Activated naive CD4-positive, alpha-beta T cell treated with anti-CD3 and anti-CD28 coated beads, Interleukin-2, amount 10 ng/mL, durations not matched to agents 7 days and 5 days (primary cell): Measurements from ENCODE around the gene NUP85.
"Not testable (repeated sequence)": the region's sequence is repeated elsewhere in the genome, so short reads cannot be mapped to it uniquely, and the experiment has no call there.

ENCODE experiments used
- CTCF ChIA-PET: fragments of 350-600 bp; sonication (Branson Sonifier 250); formaldehyde crosslinking; loops from one replicate; lab custom pipeline; 2021; ENCODE audit warnings: antibody characterized with exemption; lab: Charles Lee
- DNase-seq: peaks from one replicate; pipeline ENCODE4 v3.0.0-alpha.2; 2020
- H3K27ac Mint-ChIP-seq: one replicate; pipeline ENCODE4 v1.8.0; 2021; ENCODE audit warnings: mild to moderate bottlenecking, moderate library complexity, mixed read lengths
- H3K27me3 Mint-ChIP-seq: one replicate; pipeline ENCODE4 v1.8.0; 2021; ENCODE audit warnings: mild to moderate bottlenecking, mixed read lengths
- H3K36me3 Mint-ChIP-seq: one replicate; pipeline ENCODE4 v1.8.0; 2021; ENCODE audit warnings: mixed read lengths
- H3K4me1 Mint-ChIP-seq: one replicate; pipeline ENCODE4 v1.8.0; 2021; ENCODE audit warnings: mixed read lengths
- H3K4me3 Mint-ChIP-seq: one replicate; pipeline ENCODE4 v1.8.0; 2021; ENCODE audit warnings: mild to moderate bottlenecking, moderate library complexity, mixed read lengths
- H3K9me3 Mint-ChIP-seq: one replicate; pipeline ENCODE4 v1.8.0; 2021; ENCODE audit warnings: mixed read lengths

The NUP85 gene

DNA sequence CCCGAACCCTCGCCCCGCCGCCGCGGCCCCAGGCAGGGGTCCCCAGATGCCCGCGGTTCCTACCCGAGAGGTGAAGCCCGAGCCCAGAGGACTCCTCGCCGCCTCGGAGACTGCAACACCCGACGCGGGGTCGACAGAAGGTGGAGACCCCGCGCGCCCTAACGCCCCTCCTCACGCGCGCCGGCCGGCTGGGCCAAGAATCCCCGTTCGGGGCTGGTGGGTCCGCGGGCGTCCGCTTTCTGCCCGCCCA lies 23.2 kb upstream of the NUP85 start:
- peaks cover 34% of the 10 kb centered on the region for H3K36me3 Mint-ChIP-seq
- CTCF ChIA-PET = no interaction called here
- H3K9me3 Mint-ChIP-seq = no peaks in the 10 kb centered on the region
- DNase-seq = no peak
- peaks cover 44% of the 10 kb centered on the region for H3K4me1 Mint-ChIP-seq
- peak overlapping the region; percentile 94 for H3K4me3 Mint-ChIP-seq
- no peaks in the 10 kb centered on the region for H3K27me3 Mint-ChIP-seq
- H3K27ac Mint-ChIP-seq = peak overlapping the region; percentile 100

DNA sequence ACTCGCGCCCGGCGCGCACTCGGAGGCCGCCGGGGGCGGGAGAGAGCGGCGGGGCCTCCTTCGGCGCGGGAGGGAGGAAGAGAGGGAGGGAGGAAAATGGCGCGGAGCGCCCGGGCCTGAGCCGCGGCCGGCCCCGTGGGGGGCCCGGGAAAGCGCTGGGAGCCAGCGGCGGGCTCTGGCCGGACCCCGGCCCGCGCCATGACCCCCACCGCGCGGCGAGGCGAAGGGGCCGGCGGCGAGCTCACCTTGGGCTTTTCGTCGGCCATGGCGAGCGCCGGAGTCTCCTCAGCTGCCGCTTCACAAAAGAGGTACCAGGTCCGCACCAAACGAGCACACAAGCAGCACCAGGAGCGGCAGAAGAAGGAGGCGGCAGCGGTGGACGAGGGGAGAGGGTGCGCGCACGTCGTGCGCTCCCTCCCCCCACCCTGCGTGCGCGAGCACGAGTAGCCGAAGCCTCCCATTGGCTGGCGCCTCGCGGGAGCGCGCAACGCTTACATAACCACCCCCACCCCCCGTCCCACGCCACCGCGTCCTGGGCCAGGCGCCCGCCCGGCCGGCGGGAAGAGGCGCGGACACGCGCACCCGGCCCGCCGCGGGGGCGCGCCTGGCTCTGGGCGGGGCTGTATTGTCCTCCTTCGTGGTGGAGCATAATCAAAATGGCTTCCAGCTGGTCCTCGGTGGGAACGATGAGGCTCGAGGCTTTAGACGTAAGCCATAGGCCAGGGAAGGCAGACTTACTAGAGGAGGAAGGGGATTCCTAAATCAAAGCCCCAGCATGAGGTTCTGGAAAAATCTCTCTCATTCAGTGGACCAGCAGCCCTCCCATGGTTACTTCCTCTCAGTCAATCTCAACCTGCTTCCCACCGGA lies 22.7 kb upstream of the NUP85 start, which contains the start of gene SUMO2:
SUMO2 (minus strand) TSS at position 391 of the 868 bp plus-strand sequence; CDS start at position 266, 125 bp downstream.
- Mint-ChIP-seq H3K27ac (peak within 1 kb of the TSS; percentile 100), H3K36me3 (peaks cover 34% of the 10 kb centered on the region), H3K4me3 (peak within 1 kb of the TSS; percentile 94), H3K27me3 (no peaks in the 10 kb centered on the region), H3K9me3 (no peaks in the 10 kb centered on the region), H3K4me1 (peaks cover 44% of the 10 kb centered on the region)
- peak; percentile 95 for DNase-seq
- CTCF ChIA-PET = interaction anchor here (1.0 to 2.5 kb wide), 4 partner anchors 11 to 69 kb away, joined by 3 to 16 read pairs (median 5); partner anchors contain the start of gene JPT1

DNA sequence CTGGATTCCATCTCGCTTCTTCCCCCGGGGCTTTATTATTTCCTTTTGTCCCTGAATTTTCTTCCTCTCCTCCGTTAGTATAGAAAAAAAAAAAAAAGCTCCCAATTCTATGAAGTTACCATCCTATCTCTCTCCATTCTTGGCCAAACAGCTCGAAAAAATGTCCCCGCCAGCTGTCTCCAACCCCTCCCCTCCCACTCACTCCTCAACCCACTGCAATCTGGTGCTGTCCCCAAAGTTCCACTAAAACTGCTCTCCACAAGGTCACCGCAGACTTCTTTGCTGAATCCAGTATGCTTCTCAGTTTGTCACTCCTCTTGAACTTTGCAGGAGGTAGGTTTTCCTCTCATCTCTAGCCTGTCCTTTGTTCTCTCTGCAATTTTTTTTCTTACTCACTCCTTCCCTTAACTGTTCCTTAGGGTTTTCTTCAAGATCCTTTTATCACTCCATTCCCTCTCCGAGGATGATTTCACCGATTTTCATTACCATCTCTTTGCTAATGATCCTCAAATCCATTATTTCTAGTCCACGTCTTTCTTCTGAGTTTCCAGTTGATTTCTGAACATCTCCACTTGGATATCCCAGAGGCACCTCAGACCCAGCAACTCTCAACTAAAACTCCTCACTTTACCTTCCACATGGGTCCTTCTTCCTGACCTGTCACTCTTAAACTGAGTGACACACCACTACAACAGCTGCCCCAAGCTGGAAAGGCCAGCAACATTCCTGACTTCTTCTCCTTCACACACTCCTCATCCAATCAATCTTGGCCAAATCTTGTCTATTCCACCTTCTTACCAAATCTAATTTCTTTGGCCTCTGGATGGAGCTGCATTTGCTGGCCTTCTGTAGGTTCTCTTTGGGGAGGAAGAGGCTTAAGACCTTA lies 21.2 kb upstream of the NUP85 start:
- Mint-ChIP-seq H3K36me3 (peaks cover 25% of the 10 kb centered on the region), H3K4me1 (peaks cover 41% of the 10 kb centered on the region), H3K9me3 (no peaks in the 10 kb centered on the region), H3K27ac (peak overlapping the region; percentile 100), H3K27me3 (no peaks in the 10 kb centered on the region), H3K4me3 (peak overlapping the region; percentile 94)
- CTCF ChIA-PET = interaction anchor here (0.9 to 2.5 kb wide), 5 partner anchors 12 to 110 kb away, joined by 3 to 16 read pairs (median 4); partner anchors contain the start of gene JPT1
- no peak for DNase-seq

DNA sequence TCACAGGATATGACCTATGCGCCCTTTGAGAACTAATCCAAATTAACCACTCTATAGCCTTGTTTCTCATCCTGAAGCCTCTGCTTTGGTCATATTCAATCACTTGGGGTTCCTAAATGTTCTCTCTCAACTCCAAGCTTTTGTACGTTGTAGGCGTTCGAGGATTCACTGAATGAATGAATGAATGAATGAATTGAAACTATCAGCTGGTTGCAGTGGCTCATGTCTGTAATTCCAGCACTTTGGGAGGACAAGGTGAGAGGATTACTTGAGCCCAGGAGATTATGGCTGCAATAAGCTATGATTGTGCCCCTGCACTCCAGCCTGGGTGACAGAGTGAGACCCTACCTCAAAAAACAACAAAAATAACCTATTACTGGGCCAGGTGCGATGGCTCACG lies 16.9 kb upstream of the NUP85 start:
- no peak overlapping the region for H3K4me3 Mint-ChIP-seq
- no peak for DNase-seq
- peaks cover 29% of the 10 kb centered on the region for H3K4me1 Mint-ChIP-seq
- no peaks in the 10 kb centered on the region for H3K9me3 Mint-ChIP-seq
- H3K27ac Mint-ChIP-seq = peak overlapping the region; percentile 96
- H3K27me3 Mint-ChIP-seq = no peaks in the 10 kb centered on the region
- CTCF ChIA-PET = interaction anchor here (0.7 to 5.2 kb wide), 6 partner anchors 12 to 397 kb away, joined by 3 to 55 read pairs (median 8); no protein-coding TSS in a partner anchor
- peaks cover 7% of the 10 kb centered on the region for H3K36me3 Mint-ChIP-seq

DNA sequence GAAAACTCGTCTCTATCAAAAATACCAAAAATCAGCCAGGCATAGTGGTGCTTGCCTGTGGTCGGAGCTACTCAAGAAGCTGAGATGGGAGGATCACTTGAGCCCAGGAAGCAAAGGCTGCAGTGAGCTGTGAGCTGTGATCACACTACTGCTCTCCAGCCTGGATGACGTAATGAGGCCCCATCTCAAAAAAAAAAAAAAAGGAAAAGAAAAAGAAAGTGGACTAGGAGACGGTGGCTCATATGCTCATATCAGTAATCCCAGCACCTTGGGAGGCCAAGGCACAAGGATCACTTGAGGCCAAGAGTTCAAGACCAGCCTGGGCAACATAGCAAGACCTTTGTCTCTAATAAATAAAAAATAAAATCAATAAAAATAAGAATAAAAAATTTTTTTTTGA lies 13.9 kb upstream of the NUP85 start:
- Mint-ChIP-seq H3K36me3 (no peaks in the 10 kb centered on the region), H3K9me3 (no peaks in the 10 kb centered on the region), H3K27me3 (no peaks in the 10 kb centered on the region), H3K27ac (no peak overlapping the region), H3K4me3 (no peak overlapping the region), H3K4me1 (peaks cover 18% of the 10 kb centered on the region)
- DNase-seq = no peak
- CTCF ChIA-PET = interaction anchor here (0.8 to 5.2 kb wide), 3 partner anchors 9 to 122 kb away, joined by 3 to 55 read pairs (median 3); no protein-coding TSS in a partner anchor

DNA sequence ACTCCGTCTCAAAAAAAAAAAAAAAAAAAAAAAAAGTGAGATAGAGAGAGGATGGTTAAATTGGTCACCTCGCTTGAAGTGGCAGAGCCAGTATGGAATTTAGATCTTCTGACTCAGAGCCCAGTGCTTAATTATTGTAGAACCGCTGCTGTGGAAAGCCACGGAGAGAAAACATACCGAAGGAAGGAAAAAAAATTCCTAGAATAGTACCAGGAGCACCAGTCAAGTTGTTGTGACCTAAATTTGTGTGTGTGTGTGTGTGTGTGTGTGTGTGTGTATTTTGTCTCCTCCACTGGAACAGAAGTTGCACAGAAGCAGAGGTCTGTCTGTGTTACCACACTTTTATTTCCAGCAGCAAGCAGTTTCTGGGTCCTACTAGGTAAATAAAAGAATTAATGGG lies 10.6 kb upstream of the NUP85 start:
- no peak for DNase-seq
- CTCF ChIA-PET = no interaction called here
- H3K4me3 Mint-ChIP-seq = no peak overlapping the region
- peaks cover 10% of the 10 kb centered on the region for H3K27me3 Mint-ChIP-seq
- no peaks in the 10 kb centered on the region for H3K36me3 Mint-ChIP-seq
- H3K4me1 Mint-ChIP-seq = peaks cover 5% of the 10 kb centered on the region
- H3K9me3 Mint-ChIP-seq = no peaks in the 10 kb centered on the region
- H3K27ac Mint-ChIP-seq = no peak overlapping the region

DNA sequence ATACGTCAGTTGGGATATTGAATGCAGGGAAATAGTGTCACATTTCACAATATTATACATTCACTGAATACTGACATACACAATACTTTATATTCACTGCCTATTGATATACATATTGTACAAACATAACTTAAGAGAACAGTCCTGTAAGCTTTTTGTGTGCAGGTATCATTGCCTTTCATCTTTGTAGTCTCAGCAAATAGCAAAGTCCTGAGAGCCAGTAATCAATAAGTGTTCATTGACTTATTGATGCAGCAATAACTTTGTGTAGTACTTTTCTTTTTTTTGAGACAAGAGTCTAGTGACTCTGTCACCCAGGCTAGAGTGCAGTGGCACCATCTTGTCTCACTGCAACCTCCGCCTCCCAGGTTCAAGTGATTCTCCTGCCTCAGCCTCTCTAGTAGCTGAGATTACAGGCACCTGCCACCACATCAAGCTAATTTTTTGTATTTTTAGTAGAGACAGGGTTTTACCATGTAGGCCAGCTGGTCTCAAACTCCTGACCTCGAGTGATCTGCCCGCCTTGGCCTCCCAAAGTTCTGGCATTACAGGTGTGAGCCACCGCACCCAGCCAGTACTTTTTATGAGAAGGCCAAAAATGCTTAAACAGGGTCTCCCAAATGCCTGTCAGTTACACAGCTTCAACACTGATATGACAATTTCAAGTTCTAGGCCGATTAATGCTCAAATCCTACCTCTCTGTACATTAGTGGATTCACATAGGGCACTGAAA lies 5.4 kb upstream of the NUP85 start:
- Mint-ChIP-seq H3K4me3 (no peak overlapping the region), H3K9me3 (no peaks in the 10 kb centered on the region), H3K36me3 (no peaks in the 10 kb centered on the region), H3K27ac (no peak overlapping the region), H3K4me1 (peaks cover 12% of the 10 kb centered on the region), H3K27me3 (peaks cover 10% of the 10 kb centered on the region)
- DNase-seq = no peak
- CTCF ChIA-PET = interaction anchor here (1.0 to 6.5 kb wide), 13 partner anchors 10 to 238 kb away, joined by 3 to 107 read pairs (median 9); no protein-coding TSS in a partner anchor

DNA sequence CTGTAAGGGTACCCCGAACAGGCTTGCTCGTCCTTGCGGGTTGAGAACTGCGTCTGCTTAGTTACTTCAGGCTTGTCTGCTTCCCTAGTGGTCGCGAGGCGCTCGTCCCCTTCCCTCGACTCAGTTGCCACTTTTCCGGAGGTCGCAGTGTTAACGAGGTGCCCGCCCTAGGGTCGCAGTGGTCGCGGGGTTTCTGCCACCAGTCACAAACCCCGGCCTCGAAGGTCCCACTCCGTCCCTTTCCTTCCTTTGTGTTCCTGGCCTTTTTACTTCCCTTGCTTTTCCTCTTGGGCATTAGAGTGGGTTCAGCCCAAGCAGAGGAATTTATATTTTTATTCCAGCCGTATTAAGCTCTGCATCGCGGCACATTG lies 299 bp downstream of the NUP85 start:
- Mint-ChIP-seq H3K9me3 (no peaks in the 10 kb centered on the region), H3K36me3 (peaks cover 19% of the 10 kb centered on the region), H3K4me1 (peaks cover 40% of the 10 kb centered on the region), H3K27me3 (no peaks in the 10 kb centered on the region), H3K4me3 (peak overlapping the region; percentile 95), H3K27ac (peak overlapping the region; percentile 99)
- DNase-seq = no peak
- CTCF ChIA-PET = interaction anchor here (0.7 to 2.1 kb wide), 7 partner anchors 11 to 206 kb away, joined by 3 to 10 read pairs (median 4); partner anchors contain the start of gene MIF4GD

DNA sequence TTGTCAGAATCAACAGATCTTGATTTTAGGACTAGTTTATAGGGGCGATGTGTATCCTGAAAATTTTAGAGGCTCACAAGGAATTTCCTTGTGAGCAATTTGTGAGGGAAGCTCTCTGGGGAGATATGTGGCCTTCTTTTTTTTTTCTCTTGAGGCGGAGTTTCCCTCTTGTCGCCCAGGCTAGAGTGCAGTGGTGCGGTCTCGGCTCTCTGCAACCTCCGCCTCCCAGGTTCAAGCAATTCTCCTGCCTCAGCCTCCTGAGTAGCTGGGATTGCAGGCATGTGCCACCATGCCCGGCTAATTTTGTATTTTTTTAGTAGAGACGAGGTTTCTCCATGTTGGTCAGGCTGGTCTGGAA lies 1.6 kb downstream of the NUP85 start:
- Mint-ChIP-seq H3K36me3 (peaks cover 25% of the 10 kb centered on the region), H3K4me3 (peak overlapping the region; percentile 95), H3K27ac (peak overlapping the region; percentile 55), H3K4me1 (peaks cover 36% of the 10 kb centered on the region)
- H3K27me3 Mint-ChIP-seq, DNase-seq, CTCF ChIA-PET, H3K9me3 Mint-ChIP-seq: not testable (repeated sequence)

DNA sequence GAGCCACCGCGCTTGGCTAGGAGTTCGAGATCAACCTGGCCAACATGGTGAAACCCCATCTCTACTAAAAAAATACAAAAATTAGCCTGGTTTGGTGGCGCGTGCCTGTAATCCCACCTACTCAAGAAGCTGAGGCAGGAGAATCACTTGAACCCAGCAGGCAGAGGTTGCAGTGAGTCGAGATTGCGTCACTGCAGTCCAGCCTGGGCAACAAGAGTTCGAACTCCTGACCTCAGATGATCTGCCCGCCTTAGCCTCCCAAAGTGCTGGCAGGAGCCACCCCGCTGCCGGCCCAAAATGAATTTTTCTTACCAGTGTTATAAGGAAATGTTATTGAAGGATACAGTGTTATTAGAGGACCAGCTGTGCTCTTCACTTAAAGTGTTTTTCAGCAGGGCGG lies 2.3 kb downstream of the NUP85 start:
- CTCF ChIA-PET = interaction anchor here (1.3 kb wide), 1 partner anchor 94 kb away, joined by 3 read pairs; no protein-coding TSS in a partner anchor

DNA sequence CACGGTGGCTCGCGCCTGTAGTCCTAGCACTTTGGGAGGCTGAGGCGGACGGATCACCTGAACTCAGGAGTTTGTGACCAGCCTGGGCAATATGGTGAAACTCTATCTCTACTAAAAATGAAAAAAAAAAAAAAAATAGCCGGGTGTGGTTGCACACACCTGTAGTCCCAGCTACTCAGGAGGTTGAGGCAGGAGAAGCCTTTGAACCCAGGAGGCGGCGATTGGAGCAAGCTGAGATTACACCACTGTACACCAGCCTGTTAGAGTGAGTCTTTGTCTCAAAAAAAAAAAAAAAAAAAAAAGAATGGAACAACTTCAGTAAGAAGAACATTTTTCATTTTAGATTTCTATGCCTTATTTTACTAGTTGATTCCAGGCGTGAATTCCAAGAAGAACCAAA lies 2.7 kb downstream of the NUP85 start:
- Mint-ChIP-seq H3K36me3 (peaks cover 26% of the 10 kb centered on the region), H3K27ac (no peak overlapping the region), H3K4me3 (peak overlapping the region; percentile 29), H3K27me3 (no peaks in the 10 kb centered on the region), H3K4me1 (peaks cover 36% of the 10 kb centered on the region), H3K9me3 (no peaks in the 10 kb centered on the region)
- CTCF ChIA-PET = interaction anchor here (0.7 to 1.3 kb wide), 3 partner anchors 62 to 246 kb away, joined by 3 to 5 read pairs (median 3); partner anchors contain the start of gene MIF4GD
- DNase-seq = no peak

More for the DNA sequence above, 2.3 kb downstream of the NUP85 start:
- DNase-seq = no peak
- H3K9me3 Mint-ChIP-seq = no peaks in the 10 kb centered on the region
- peaks cover 36% of the 10 kb centered on the region for H3K4me1 Mint-ChIP-seq
- H3K4me3 Mint-ChIP-seq = peak overlapping the region; percentile 29
- no peak overlapping the region for H3K27ac Mint-ChIP-seq
- H3K36me3 Mint-ChIP-seq = peaks cover 26% of the 10 kb centered on the region
- H3K27me3 Mint-ChIP-seq = no peaks in the 10 kb centered on the region

DNA sequence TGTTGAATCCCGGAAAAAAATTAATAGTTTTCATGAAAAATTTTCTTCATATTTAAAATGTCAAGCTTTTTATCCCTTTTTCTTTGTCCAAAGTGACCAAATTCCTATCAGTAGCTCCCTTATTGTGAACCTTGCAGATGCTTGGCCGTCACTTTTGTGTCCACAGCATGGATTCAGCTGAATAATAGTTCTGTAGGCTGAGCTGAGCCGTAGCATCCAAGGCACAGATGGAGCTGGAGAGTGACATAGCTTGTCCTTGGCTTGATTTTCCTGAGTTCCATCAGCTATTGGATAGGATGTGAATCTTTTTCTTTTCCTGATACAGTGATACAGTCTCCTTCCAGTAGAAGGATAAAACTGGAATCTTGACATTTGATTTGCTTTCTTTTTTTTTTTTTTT lies 3.6 kb downstream of the NUP85 start:
- Mint-ChIP-seq H3K27me3 (no peaks in the 10 kb centered on the region), H3K27ac (no peak overlapping the region), H3K4me1 (peaks cover 31% of the 10 kb centered on the region), H3K4me3 (no peak overlapping the region), H3K9me3 (no peaks in the 10 kb centered on the region), H3K36me3 (peaks cover 28% of the 10 kb centered on the region)
- no peak for DNase-seq
- CTCF ChIA-PET = interaction anchor here (0.7 to 1.3 kb wide), 4 partner anchors 61 to 247 kb away, joined by 3 to 5 read pairs (median 3); partner anchors contain the start of gene MIF4GD

DNA sequence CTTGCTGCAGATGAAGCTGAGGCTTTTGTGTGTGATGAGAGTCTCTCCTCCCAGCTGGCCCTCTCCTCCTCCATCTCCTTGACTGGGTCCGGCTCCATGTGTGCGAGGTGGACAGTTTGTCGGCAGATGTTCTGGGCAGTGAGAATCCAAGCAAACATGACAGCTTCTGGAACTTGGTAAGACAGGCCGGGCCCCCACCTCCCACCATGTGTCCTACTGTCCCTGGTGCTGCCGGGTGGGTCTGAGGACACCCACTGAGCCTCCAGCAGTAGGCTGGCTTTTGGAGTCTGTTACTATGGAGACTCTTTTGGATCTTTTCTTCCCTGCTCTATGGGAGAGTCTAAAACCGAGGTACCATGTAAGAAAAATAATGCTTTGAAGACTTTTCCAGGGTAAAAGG lies 12.7 kb downstream of the NUP85 start:
- Mint-ChIP-seq H3K27me3 (no peaks in the 10 kb centered on the region), H3K36me3 (peaks cover 44% of the 10 kb centered on the region), H3K9me3 (no peaks in the 10 kb centered on the region), H3K4me3 (no peak overlapping the region), H3K4me1 (no peaks in the 10 kb centered on the region), H3K27ac (no peak overlapping the region)
- CTCF ChIA-PET = interaction anchor here (1.0 to 3.1 kb wide), 2 partner anchors 18 to 21 kb away, joined by 3 to 15 read pairs; no protein-coding TSS in a partner anchor
- no peak for DNase-seq
